ENCODE measurements around the gene HPX. TPM values are rescaled to one million over a fixed set of nuclear protein-coding genes. Genes with fewer than 3 reads are reported as not detected.

HPX gene
- total and polyA plus RNA-seq, 11 donors: 0.17 to 1.5 (median 0.37) TPM; not detected in 5

GRCh38 chr11:6474806-6475500 is 34.2 kb upstream of the HPX start:
- H3K36me3 ChIP-seq: peaks cover 0 to 33% (median 25%) of the 10 kb centered on the region in 9 donors
- peak overlapping the region in 6 of 12 donors; percentile 67 to 99 (median 88) for H3K4me3 ChIP-seq
- no peaks in the 10 kb centered on the region for H3K27me3 ChIP-seq
- intact Hi-C loops (cut with DNase I): loop anchor here in 3 of 10 donors (2.0 to 10.0 kb wide), 5 partner anchors 83 to 240 kb away; partner anchors contain the start of genes SMPD1 (in 2 of the 3), TAF10 (in 2 of the 3), CNGA4 (in 1 of the 3) and FHIP1B (in 1 of the 3)
- ATAC-seq (no peak), DNase-seq (no peak)
- WGBS, 4 donors: 68 to 94% (median 79%) methylated on average over 3 of the region's 3 CpGs
- H3K27ac ChIP-seq: peak overlapping the region in 11 of 12 donors; percentile 86 to 97 (median 93)
- no peak for TF ChIP-seq POLR2A (IDR thresholded peaks at IDR 0.05)
- TF ChIP-seq CTCF (IDR thresholded peaks at IDR 0.05): no peak
- no peaks in the 10 kb centered on the region for H3K9me3 ChIP-seq
- H3K4me1 ChIP-seq: peaks cover 0 to 30% (median 14%) of the 10 kb centered on the region in 12 donors

- H3K36me3 ChIP-seq: peaks cover 0 to 31% (median 25%) of the 10 kb centered on the region in 9 donors
- intact Hi-C loops (cut with DNase I): loop anchor here in 3 of 10 donors (2.0 to 10.0 kb wide), 4 partner anchors 82 to 240 kb away; partner anchors contain the start of genes SMPD1 (in 2 of the 3), CNGA4 (in 1 of the 3), FHIP1B (in 1 of the 3) and MRPL17 (in 1 of the 3)
- no peak for TF ChIP-seq CTCF (IDR thresholded peaks at IDR 0.05)
- TF ChIP-seq POLR2A (IDR thresholded peaks at IDR 0.05): no peak
These were observed 33.6 kb upstream of the HPX start for GRCh38 chr11:6474413-6474792.

GRCh38 chr11:6473451-6474412 is 32.9 kb upstream of the HPX start, which contains the start of gene TRIM3:
Gene TRIM3, minus strand, starts transcription at chr11:6473941. Its CDS starts 8,246 bp downstream, at chr11:6465695.
- H3K4me3 ChIP-seq: peak within 1 kb of the TSS; percentile 62 to 99 (median 86)
- H3K9me3 ChIP-seq: no peaks in the 10 kb centered on the region
- H3K27ac ChIP-seq: peak within 1 kb of the TSS; percentile 84 to 97 (median 93)
- peaks cover 0 to 27% (median 23%) of the 10 kb centered on the region in 9 donors for H3K36me3 ChIP-seq
- 0 to 1% (median 0%) methylated on average over 19 to 87 of the region's 87 CpGs for WGBS, 4 donors
- H3K27me3 ChIP-seq: no peaks in the 10 kb centered on the region
- ATAC-seq (peak; percentile 70 to 93 (median 88)), DNase-seq (peak; percentile 96 to 97 (median 96))
- peaks cover 0 to 35% (median 20%) of the 10 kb centered on the region in 12 donors for H3K4me1 ChIP-seq
- peak in 4 of 12 donors; percentile 23 to 47 (median 40) for TF ChIP-seq CTCF (IDR thresholded peaks at IDR 0.05)
- TF ChIP-seq POLR2A (IDR thresholded peaks at IDR 0.05): peak; percentile 83 to 87
- intact Hi-C loops (cut with DNase I): loop anchor here in 3 of 10 donors (2.0 to 10.0 kb wide), 4 partner anchors 81 to 239 kb away; partner anchors contain the start of genes SMPD1 (in 2 of the 3), CNGA4 (in 1 of the 3), FHIP1B (in 1 of the 3) and MRPL17 (in 1 of the 3)

More at GRCh38 chr11:6474413-6474792, 33.6 kb upstream of the HPX start:
- Histone ChIP-seq H3K4me1 (peaks cover 0 to 28% (median 15%) of the 10 kb centered on the region in 12 donors), H3K9me3 (no peaks in the 10 kb centered on the region), H3K27me3 (no peaks in the 10 kb centered on the region), H3K4me3 (peak overlapping the region; percentile 47 to 99 (median 86)), H3K27ac (peak overlapping the region; percentile 84 to 97 (median 92))
- ATAC-seq (no peak), DNase-seq (no peak)
- 27 to 45% (median 31%) methylated on average over 7 of the region's 7 CpGs for WGBS, 4 donors
